ENCODE measurements around the gene FCHSD2.
A peak's percentile ranks its signal among the peaks of the same experiment; 100 is the strongest.

Gene FCHSD2

DNA sequence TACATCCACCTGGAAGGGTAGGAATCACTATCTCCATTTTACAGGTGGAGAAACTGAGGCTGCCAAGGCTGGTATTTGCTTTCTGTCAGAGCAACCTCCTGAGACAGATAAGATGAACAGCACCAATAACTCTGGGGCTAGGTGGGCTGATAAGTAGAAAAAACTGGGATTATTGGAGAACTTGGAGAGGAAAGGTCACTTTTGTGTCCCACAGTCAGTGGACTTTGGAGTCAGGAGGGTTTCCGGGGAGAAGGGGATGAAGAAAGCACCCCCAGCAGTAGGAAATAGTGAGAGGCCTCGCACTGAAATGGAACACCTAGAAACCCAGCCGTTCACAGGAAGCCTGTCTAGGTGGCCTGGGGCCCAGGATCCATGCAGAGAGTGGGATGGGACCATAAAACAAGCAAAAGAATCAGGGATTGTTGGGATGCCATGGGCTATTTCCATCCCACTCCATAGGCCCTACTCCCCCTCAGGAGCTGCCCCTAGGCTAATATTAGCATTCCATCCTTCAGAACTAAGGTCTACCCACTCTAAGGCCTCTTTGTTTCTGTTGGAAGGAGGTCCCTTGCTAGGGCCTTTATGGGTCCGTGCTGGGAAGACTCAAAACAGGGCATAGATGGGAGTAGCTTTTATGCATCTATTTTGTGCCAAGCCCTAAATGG lies 31.0 kb upstream of the FCHSD2 start:
- DNase-seq (ENCODE audit: low read depth): no peak

DNA sequence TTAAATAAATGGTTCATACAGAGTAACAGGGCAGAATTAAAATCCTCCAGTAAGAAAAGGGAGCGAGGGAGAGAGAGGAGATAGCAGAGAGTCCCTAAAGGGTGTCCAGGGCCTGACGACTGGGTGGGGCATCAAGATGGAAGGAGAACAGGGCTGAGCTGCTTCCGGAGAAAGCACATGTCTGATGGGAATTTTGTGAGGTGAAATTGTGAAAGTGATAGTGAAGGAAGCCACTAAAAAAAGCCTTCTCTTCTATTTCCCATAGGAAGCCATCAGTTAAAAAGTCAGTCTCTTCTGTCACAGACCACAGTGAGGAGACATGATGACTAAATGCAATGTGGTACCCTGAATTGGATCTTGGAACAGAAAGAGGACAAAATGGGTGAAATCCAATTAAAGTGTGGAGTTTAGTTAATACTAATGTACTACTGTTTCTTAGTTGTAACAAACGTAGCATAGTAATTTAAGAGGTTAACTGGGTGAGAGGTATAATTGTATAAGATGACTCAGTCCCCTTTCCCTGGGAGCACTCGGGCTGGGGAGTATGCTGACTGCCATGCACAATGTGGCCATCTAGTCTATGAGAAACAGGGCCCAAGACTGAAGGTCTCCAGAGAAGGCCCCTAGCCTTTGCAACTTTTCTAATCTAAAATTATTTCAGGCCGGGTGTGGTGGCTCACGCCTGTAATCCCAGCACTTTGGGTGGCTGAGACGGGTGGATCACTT lies 29.5 kb upstream of the FCHSD2 start:
- no peak for DNase-seq (ENCODE audit: low read depth)

DNA sequence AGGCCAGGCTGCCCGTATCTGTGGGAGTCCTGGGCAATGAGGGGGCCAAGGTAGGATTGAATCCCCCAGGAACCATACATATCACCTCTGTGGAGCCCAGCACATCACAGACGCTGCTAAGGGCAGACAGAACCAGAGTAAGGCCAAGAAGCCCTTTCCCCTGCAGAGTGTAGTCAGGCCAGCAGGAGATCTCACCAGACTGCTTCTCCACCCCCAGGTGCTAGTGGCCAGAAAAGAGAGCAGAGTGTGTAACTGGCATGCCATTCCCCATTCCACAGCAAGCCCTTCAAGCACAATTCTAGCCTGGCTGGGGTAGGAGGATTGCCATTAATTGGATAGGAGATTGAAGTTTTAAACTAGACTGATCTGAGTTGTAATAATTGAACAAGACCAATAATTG lies 28.0 kb upstream of the FCHSD2 start:
- DNase-seq (ENCODE audit: low read depth): no peak

DNA sequence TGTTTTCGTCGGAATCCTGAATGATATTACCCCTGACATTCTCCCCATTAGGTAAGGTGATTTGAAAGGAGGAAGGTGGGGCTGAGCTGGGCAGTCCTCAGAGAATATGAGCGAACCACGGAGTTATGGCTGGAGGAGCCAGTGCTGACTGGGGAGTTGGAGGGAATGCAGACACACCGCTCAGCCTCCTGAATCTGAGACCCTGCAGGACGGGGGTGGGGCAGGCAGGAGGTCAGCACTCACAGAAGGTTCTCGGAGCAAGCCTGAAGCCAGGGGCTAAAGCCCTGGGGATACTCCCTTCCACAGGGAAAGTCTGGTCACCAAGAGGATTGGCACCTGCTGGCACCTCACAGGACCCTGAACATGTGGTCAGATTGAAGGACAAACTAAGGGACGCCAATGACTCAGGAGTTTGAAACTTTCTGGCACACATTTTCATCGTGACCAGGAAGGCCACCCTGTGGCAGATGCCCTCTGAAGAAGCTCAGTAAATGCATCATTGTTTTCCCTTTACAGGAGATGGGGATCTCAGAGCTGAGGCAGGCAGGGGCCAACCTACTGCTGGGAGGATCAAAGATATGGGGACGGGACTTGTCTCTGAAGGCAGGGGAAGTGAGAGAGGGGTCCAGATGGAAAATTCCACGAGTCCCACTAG lies 26.9 kb upstream of the FCHSD2 start:
- DNase-seq (ENCODE audit: low read depth): no peak

DNA sequence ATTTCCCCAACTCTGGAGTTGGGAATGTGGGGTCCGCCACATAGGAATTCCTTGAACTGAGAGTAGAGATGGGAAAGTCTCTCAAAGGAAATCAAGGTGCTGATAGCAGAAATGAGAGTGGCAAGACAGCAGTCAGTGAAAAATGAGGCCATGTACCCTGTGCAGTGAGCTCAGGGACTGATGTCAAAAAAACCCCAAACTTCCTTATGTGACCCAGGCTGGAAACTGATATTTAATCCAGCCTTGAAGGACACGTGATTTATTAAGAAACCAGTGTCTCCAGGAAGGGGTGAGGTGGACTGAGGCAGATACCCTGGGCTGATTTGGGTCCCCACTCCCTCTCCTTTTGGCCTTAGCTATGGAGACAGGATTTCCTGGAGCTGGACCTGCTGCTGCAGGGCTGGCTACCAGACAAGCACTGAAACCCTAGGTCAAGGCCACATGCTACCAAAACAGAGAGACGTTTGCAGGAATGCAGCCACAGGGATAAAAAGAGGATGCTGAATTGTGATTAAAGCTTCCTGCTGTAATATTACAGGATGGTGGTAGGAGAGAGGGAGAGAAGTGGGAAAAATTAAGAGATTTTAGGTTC lies 25.3 kb upstream of the FCHSD2 start:
- no peak for DNase-seq (ENCODE audit: low read depth)

DNA sequence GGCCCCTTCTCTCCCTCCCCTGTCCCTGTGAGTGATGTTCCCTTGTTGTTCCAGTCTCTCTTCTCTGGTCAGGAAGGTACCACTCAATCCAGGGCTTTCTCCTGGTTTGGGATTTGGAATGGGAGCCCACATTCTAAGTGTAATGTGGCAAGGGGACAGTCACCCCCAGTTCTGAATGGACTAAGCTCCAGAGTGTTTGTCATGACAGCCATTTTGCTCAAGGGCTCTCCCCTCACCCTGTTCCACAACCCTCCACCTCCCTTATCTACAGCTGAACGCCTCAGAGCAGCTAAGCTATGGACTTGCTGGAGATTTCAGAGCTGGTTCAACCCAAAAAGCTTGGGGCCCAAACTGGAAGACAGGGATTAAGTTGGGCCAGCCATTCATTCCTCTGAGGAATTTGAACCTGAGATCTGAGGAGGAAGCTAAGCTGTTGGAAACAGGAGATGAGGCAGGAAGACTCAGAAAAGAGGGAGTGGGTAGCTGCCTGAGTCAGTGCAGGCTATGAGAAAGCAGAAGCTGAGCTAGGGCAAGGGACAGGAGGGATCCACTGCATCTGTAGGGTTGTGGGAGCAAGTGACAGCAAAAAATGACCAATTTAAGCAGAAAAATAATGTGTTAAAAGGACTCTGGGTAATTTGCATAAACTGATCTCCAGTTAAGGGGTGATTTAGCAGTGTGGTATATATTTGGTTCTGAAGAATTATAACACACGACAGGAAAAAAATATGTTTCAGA lies 22.9 kb upstream of the FCHSD2 start:
- DNase-seq (ENCODE audit: low read depth): no peak

DNA sequence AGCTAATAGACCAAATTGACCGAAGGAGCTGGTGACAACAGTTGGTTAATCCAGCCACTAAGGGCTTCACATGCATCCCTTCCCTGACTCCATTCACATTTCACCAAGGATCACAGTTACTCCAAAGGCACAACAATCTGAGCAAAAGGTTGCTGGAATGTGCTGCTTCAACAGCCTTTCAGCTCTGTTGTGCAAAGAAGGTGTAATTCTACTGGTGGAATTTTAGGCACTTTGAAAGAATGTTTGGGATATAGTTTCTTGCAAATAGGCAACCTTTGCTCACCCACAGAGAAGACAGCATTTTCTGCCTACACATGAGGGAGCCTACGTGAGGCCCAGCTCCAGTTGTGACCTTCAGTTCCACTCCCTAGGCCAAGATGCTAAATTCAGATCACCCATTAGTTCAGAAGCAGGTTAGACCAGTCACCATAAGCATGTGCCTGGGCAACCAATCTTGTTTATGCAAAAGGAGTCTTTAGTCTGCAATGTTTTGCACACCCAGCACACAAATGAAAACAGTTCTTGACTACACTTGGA lies 21.6 kb upstream of the FCHSD2 start:
- no peak for DNase-seq (ENCODE audit: low read depth)

DNA sequence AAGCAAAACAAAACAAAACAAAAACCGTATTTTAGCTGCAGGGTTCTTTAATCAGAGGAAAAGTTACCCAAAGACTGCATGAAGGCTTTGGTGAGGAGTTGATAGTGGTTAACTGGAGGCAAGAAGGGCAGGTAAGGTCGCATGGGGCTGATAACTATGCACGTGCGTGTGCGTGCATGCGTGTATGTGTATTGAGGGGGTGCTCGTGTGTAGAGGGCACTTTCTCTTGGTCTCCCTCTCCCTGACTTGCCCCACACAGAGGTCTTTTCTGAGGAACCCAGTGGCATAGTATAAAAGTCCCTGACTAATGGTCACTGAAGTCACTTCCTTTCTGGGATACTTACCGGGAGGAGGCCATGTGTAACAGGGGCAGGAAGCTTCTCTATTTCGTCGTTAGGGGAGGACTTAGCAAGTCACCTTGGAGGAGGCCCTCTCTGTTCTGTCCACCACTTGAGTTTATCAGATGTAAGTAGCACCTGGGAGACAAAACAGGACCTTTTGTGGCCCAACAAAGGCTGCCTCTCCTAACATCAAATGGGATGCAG lies 20.1 kb upstream of the FCHSD2 start:
- no peak for DNase-seq (ENCODE audit: low read depth)

DNA sequence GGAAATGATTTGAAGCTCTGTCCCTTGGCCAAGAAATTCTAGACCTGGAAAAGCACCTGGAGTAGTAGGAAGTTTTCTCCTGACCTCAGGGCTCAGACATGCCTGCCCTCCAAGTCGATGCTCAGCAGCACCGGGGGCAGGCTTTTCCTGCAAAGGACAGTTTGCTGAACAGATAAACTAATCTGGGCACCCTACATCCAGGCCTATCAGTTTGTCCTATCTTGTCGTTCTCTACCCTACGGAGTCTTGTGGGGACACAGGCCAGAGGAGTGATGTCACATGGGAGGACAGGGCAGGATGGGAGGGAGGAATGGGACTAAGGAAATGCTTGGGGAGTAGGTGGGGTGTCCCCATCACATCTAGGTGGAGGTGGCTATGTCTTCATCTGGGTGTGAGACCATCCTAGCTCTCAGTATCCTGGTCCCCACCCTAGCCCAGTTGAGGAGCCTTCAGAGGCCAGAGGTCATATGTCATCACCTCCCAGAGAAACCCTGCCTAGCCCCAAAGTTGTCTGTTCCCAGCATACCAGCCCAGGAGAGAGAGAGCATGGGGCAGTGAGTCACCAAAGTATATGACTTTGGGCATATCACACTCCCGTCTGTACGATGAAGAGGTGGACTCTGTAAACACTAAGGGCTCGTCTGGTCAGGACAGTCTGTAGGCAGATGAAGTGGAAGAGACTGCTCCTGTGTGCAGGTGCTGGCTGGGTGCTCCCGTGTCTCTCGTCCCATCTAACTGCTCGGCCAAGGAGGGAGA lies 18.1 kb upstream of the FCHSD2 start:
- no peak for DNase-seq (ENCODE audit: low read depth)

DNA sequence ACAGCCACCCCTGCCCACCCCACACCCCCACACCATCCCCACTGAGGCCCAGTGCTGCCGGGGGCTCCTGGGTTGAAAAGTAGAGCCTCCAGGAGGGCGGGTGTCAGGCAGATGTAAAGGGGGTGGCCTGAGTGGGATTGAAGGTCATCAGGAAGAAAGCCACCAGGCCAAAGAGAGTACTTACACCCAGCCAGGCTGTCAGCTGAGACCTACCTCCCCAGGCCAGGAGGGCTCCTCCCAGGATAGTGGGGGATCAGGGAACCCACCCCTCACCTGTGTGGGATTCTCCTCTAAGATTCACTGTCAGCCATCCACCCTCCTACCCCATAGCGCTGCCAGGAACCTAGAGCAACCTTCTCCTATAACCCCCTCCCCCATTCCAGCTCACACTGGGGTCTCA lies 17.2 kb upstream of the FCHSD2 start:
- no peak for DNase-seq (ENCODE audit: low read depth)

DNA sequence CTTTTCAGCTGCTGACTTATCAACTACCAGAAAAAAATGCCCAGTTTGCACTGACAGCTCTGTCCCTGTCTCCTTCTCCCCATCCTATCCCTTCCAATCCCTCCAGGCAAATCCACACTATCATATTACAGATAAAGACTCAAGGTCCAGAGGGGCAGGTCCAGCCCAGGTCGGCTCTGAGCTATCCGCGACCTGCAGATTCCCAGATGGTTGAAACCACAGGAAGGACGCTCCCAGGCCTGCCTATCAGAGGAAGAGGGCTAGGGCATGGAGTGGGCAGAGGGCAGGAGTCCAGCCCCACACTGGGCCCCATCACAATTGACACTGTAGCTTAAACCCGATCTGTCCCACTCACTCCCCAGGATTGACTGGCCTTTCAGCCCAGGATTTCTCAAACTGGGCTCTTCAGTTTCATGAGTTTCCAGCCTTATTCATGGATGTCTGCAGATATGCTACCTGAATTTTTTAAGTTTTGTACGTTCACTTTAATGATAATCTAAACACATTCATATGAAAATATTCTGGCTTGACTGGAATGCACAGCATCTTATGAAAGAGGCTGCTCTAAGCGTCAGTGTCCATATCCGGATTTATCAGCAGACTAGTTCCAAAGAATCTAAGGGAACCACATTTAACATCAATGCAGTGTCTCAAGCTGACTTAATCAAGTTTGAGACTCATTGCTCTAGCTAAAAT lies 16.4 kb upstream of the FCHSD2 start:
- peak; percentile 79 for DNase-seq (ENCODE audit: low read depth)

DNA sequence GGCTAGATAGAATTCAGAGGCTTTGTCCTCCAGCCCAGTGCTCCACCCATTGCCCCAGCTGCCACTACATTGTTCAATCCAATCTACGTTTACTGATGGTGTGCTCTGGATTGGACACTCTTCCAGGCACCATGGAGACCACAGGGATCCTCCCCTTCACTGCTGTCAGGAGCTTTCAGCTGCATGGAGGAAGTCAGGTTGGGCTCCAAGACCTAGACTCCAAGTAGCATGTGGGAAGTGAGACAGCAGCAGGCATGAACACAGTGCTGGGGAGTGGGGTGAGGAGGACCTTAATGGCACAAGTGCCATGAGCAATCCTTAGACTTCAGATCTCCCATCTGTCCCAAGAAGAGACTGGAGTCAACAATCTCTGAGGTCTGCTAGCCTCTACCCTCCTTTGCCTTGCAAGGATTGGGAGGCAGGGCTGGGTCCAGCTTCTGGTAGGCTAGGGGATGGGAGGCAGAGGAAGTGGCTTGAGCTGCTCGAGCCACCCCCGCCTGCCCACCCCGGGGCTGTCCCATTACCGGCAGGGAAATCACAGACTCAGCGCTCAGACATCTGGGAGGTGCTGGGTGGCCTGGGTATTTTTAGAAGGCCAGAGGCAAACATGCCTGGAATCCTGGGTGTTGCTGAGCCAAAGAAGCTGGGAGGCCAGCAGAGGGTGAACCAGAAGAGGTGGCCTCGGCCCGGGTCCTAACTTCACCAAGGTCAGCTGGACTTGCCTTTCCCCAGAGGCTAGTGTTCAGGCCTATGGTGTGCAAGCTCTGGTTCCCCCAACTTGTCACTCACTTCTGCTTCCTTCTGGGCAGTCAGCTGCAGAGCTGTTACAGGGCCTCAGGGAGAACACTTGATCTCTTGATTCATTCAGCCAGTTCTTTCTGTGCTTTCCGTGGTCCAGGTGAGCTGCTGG lies 15.2 kb upstream of the FCHSD2 start:
- DNase-seq (ENCODE audit: low read depth): peak; percentile 69

DNA sequence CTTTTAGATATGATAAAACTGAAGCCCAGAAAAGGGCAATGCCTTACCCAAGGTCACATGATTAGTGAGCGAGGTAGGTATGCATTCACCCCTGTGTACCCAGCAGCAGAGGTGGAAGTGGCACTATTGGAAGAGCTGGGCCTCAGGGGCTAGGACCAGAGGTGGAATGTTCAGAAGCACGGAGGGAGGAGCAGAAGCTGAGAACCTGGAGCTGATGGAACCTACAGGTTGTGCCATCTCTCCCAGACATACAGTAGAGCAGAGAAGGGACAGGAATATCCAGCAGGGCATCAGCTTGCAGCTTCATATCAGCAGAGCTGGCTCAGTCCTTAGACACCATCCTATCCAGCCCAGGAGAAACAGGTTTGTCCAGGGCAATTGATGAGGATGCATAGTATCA lies 14.6 kb upstream of the FCHSD2 start:
- no peak for DNase-seq (ENCODE audit: low read depth)

DNA sequence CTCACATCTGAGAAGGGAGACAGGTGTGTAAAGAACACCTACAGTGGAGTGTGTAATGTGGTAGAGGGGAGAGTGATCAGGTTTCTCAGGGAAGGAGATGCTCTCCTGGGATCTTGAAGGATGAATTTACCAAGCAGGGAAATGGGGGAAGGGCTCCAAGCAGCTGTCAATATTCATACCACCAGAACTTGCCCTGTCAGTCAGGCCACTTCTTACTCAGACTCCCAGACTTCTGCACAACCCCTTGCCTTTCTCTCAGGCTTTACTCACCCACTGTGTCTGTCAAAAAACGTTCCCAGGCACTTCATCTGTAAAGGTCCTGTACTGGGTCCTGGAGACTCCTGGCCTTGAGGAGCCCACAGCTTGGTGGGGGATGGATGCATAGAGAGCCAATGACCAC lies 14.0 kb upstream of the FCHSD2 start:
- no peak for DNase-seq (ENCODE audit: low read depth)

DNA sequence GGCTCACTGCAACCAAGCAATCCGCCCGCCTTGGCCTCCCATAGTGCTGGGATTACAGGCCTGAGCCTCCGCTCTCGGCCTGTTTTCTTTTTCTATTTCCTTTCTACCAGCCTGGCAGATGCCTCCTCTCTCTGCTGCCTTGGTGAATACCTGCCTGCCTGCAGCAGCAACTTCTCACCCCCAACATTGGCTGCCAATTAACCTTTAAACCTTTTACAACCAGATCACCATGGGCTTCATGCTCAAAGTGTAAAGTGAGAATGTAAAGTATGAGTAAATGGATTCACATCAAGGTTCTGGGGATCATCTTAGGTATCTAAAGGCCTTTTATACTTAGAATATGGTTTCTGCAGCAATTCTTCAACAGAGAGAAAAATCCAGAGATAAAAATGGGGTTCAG lies 13.0 kb upstream of the FCHSD2 start:
- no peak for DNase-seq (ENCODE audit: low read depth)

DNA sequence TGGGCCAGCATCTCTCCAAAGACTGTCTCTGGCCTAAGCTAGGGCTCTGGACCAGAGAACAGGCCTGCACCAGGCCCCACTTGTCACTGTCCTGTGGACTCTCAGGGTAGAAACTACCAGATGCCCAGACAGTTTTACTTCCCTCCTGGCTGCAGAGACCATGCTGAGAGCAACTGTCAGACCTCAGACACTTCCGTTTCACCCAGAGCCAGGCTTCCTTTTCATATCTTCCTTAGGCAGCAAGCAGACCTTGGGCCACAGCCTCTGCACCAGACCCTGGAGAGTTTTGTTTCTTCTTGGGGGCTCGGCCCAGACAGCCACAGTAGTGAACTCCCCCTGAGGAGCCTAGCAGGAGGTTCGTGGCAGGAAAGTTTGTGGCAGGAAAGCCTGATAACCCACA lies 12.1 kb upstream of the FCHSD2 start:
- DNase-seq (ENCODE audit: low read depth): no peak

DNA sequence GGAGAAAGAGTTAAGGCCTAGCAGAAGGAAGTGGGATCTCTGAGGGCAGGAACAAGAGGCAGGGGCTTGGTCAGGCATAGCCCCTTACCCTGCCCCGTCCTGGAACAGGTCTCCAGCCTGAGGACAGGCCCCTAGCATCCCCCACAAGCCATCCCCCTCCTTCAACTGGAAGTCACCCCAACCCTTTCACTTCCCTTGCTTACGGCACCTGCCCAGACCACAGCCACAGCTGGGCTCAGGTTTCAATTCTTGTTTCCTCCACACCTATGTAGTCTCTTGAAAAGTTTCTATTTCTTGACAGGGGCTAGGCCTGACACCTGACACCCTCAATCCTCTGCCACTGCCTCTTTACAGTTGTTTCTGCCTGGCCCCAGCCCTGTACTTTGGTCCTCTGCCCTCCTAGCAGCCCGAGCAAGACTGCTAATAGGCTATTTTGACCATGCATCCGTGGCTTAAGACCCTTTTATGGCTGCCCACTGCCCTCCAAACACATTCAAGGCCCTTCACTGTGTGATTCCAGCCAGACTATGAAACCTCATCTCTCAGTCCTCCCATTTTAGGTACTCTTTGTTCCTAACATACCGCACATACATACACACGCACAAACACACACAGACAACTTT lies 10.9 kb upstream of the FCHSD2 start:
- no peak for DNase-seq (ENCODE audit: low read depth)

DNA sequence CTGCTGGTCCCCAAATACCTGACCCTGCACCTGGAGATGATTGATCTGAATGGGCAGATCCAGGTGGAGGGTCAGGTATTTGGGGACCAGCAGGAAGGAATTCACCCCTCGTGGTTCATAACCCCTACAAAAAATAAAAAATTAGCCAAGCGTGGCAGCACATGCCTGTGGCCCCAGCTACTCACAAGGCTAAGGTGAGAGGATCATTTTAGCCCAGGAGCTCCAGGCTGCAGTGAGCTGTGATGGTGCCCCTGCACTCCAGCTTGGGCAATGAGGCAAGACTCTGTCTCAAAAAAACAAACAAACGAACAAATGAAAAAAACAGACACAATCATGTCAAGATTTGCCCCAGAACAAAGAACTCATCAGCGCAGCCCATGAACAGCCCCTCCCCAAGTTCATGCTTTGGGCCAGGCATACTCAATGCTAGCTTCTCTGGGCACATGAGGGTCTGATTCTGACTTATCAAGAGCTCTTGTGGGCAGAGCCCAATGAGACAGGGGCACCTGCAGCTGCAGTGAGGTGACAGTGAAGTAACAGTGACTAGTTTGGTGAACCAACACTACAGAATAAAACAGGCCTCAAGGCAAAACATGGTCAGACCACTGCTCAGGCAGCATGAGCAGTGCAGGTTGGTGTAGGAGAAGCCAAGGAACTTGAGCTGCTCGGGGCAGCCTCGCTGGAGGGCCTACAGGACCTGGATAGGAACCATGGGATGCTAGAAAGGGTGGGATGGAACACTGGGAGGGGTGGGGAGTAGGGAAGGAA lies 10.2 kb upstream of the FCHSD2 start:
- no peak for DNase-seq (ENCODE audit: low read depth)

Data from amniotic epithelial cell (primary cell).